Measurements from ENCODE around the gene SLC44A4.

SLC44A4 gene

DNA sequence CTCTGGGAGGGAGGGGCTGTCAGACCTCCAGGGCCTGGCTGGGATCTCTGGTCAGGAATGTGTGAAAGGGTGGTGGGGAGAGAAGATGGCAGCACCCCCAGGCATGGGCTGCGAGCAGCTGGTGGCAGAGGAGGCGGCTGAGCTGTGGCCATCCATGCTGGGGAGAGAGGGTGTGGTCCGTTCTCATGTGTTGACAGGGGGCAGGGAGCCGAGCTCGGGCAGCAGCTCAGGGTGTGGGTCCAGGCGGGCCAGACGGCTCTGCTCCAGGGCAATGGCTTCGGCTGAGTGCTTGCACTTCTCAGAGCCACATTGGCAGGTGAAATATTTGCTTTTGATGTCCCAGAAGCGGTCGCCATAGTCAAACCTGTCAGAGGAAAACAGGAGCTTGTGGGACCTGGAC, 1.1 kb upstream of the SLC44A4 start:
- Histone ChIP-seq H3K27ac (ENCODE audit: low read depth, low read length) (no peak overlapping the region), H3K27me3 (ENCODE audit: insufficient read depth, low read length) (no peaks in the 10 kb centered on the region), H3K4me1 (ENCODE audit: control insufficient read depth, insufficient read depth, low read length, unreplicated experiment) (peaks cover 5% of the 10 kb centered on the region), H3K79me2 (ENCODE audit: control insufficient read depth, insufficient read depth, low read length, unreplicated experiment) (no peaks in the 10 kb centered on the region), H2AFZ (ENCODE audit: low read length, unreplicated experiment) (no peak overlapping the region), H3K36me3 (ENCODE audit: insufficient read depth, low read length) (peaks cover 3% of the 10 kb centered on the region; the same call in 1 of the 2 replicates), H3K4me3 (ENCODE audit: low read depth, low read length) (no peak overlapping the region)

DNA sequence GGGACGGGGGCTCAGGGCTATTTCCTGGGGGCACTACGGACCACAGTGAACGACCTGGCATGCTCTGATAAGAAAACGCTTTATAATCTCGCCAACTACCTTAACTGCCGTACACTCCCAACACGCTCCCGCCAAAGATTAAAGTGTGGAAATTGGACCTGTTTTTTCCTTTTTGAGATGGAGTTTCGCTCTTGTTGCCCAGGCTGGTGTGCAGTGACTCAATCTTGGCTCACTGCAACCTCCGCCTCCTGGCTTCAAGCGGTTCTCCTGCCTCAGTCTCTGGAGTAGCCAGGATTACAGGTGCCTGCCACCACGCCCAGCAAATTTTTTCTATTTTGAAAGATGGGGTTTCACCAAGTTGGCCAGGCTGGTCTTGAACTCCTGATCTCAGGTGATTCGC, 346 bp upstream of the SLC44A4 start:
- Histone ChIP-seq H3K4me1 (ENCODE audit: control insufficient read depth, insufficient read depth, low read length, unreplicated experiment) (peaks cover 5% of the 10 kb centered on the region), H3K4me3 (ENCODE audit: low read depth, low read length) (no peak overlapping the region), H3K27ac (ENCODE audit: low read depth, low read length) (no peak overlapping the region), H3K27me3 (ENCODE audit: insufficient read depth, low read length) (no peaks in the 10 kb centered on the region), H2AFZ (ENCODE audit: low read length, unreplicated experiment) (no peak overlapping the region), H3K79me2 (ENCODE audit: control insufficient read depth, insufficient read depth, low read length, unreplicated experiment) (no peaks in the 10 kb centered on the region), H3K36me3 (ENCODE audit: insufficient read depth, low read length) (peaks cover 3% of the 10 kb centered on the region; the same call in 1 of the 2 replicates)

DNA sequence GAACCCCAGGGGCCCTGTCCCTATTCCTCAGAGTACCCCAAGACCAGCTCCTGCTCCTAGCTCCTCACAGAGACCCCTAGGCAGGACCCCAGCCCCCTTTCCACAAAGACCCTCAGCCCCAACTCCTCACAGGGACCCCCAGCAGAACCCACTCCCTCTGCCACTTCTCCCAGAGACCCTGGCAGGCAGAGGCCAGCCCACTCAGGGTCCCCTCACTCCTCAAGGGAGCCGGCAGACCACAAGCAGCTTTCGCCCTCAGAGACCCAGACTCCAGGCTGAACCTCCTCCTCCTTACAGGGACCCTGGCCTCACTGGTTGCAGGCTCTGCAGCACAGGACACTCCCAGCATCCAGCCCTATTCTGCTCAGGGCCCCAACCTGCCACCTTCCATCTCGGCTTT, 575 bp downstream of the SLC44A4 start:
- peaks cover 5% of the 10 kb centered on the region for H3K4me1 ChIP-seq (ENCODE audit: control insufficient read depth, insufficient read depth, low read length, unreplicated experiment)
- no peak overlapping the region for H3K4me3 ChIP-seq (ENCODE audit: low read depth, low read length)
- no peaks in the 10 kb centered on the region for H3K27me3 ChIP-seq (ENCODE audit: insufficient read depth, low read length)
- H3K36me3 ChIP-seq (ENCODE audit: insufficient read depth, low read length) = peaks cover 3% of the 10 kb centered on the region; the same call in 1 of the 2 replicates
- H3K27ac ChIP-seq (ENCODE audit: low read depth, low read length) = no peak overlapping the region
- H3K79me2 ChIP-seq (ENCODE audit: control insufficient read depth, insufficient read depth, low read length, unreplicated experiment) = no peaks in the 10 kb centered on the region
- no peak overlapping the region for H2AFZ ChIP-seq (ENCODE audit: low read length, unreplicated experiment)

DNA sequence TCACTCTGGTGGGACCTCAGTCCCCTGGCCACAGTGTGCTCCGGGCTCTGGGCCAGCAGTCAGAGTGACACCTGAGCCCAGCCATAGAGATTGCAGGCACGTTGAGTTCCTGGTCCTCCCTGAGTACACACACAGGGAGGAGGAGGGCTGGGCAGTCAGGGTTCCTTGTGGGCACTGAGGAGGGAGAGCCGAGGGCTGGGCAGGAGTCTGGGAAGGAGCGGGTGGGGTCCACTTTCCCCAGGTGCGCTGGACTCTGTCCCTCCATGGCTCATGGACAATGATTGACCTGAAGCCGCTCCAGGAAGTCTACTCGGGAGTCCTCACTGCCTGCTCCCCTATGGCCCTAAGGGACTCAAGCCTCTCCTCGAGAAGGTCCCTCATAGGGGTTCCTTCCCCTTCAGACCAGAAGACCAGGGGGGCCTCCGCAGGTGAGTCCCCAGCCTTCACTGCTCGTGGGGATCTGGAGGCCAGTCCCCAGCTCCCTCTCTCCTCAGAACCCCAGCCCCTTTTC, 1.1 kb downstream of the SLC44A4 start:
- H3K27me3 ChIP-seq (ENCODE audit: insufficient read depth, low read length) = no peaks in the 10 kb centered on the region
- H2AFZ ChIP-seq (ENCODE audit: low read length, unreplicated experiment) = no peak overlapping the region
- no peak overlapping the region for H3K27ac ChIP-seq (ENCODE audit: low read depth, low read length)
- H3K79me2 ChIP-seq (ENCODE audit: control insufficient read depth, insufficient read depth, low read length, unreplicated experiment) = no peaks in the 10 kb centered on the region
- peaks cover 5% of the 10 kb centered on the region for H3K4me1 ChIP-seq (ENCODE audit: control insufficient read depth, insufficient read depth, low read length, unreplicated experiment)
- H3K4me3 ChIP-seq (ENCODE audit: low read depth, low read length) = no peak overlapping the region
- H3K36me3 ChIP-seq (ENCODE audit: insufficient read depth, low read length) = peaks cover 3% of the 10 kb centered on the region; the same call in 1 of the 2 replicates

DNA sequence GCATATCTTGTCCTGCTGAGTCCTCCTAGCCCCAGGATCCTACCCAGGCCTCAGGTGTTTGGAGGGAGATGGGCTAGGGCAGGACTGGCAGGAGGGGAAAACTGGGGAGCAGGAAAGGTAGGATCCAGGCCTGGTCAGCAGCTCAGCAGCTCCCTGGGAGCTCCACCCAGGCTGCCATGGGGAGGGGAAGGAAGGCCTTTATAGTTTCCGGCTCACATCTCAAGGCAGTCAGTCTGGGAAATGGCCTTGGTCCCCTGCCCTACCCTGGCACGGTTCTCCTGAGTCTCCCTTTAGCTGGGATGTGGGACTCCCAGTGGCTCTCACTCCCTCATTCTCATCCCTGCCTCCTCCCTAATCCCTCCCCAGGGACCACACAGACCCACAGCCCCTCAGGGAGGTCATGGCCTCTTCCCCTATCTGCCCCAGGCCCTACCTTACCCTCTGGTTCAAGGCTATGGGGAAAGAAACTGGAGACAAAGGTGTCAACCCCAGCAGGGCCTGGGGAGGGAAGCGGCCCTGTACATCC, 1.6 kb downstream of the SLC44A4 start:
- Histone ChIP-seq H2AFZ (ENCODE audit: low read length, unreplicated experiment) (no peak overlapping the region), H3K27ac (ENCODE audit: low read depth, low read length) (no peak overlapping the region), H3K79me2 (ENCODE audit: control insufficient read depth, insufficient read depth, low read length, unreplicated experiment) (no peaks in the 10 kb centered on the region), H3K36me3 (ENCODE audit: insufficient read depth, low read length) (peaks cover 3% of the 10 kb centered on the region; the same call in 1 of the 2 replicates), H3K4me3 (ENCODE audit: low read depth, low read length) (no peak overlapping the region), H3K4me1 (ENCODE audit: control insufficient read depth, insufficient read depth, low read length, unreplicated experiment) (peaks cover under 1% of the 10 kb centered on the region), H3K27me3 (ENCODE audit: insufficient read depth, low read length) (no peaks in the 10 kb centered on the region)

DNA sequence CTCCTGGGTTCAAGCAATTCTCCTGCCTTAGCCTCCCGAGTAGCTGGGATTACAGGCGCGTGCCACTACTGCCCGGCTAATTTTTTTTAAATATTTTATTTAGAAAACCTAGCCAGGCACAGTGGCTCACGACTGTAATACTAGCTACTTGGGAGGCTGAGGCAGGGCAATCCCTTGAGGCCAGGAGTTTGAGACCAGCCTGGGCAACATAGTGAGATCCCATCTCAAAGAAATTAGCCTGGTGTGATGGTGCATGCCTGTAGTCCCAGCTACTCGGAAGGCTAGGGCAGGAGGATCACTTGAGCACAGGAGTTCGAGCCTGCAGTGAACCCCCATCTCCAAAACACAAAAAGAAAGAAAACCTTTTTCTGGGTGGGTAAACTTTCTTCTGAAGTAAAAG, 2.4 kb downstream of the SLC44A4 start:
- no peak overlapping the region for H3K4me3 ChIP-seq (ENCODE audit: low read depth, low read length)
- no peaks in the 10 kb centered on the region for H3K27me3 ChIP-seq (ENCODE audit: insufficient read depth, low read length)
- H3K36me3 ChIP-seq (ENCODE audit: insufficient read depth, low read length) = peaks cover under 1% of the 10 kb centered on the region; the same call in 1 of the 2 replicates
- H3K27ac ChIP-seq (ENCODE audit: low read depth, low read length) = no peak overlapping the region
- H2AFZ ChIP-seq (ENCODE audit: low read length, unreplicated experiment) = no peak overlapping the region
- no peaks in the 10 kb centered on the region for H3K4me1 ChIP-seq (ENCODE audit: control insufficient read depth, insufficient read depth, low read length, unreplicated experiment)
- no peaks in the 10 kb centered on the region for H3K79me2 ChIP-seq (ENCODE audit: control insufficient read depth, insufficient read depth, low read length, unreplicated experiment)

DNA sequence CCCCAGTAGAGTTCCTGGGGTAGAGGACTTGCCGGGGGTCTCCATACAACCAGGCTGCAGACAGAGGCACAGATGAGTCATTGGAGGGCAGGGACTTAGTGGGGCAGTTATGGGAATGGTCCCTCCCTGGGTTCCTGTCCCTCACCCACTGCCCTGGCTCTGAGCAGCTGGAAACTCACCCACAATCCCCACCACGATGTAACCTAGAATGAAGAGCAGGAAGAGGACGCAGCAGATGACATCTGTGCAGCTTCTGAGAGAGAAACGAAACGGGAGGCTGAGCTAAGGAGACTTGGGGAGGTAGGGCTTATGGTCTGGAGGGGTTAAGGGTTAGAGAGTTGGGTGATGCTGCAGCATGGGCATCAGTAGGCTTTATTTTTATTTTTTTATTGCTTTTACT, 2.9 kb downstream of the SLC44A4 start:
- no peak overlapping the region for H3K4me3 ChIP-seq (ENCODE audit: low read depth, low read length)
- H2AFZ ChIP-seq (ENCODE audit: low read length, unreplicated experiment) = no peak overlapping the region
- no peaks in the 10 kb centered on the region for H3K4me1 ChIP-seq (ENCODE audit: control insufficient read depth, insufficient read depth, low read length, unreplicated experiment)
- H3K79me2 ChIP-seq (ENCODE audit: control insufficient read depth, insufficient read depth, low read length, unreplicated experiment) = no peaks in the 10 kb centered on the region
- H3K27ac ChIP-seq (ENCODE audit: low read depth, low read length) = no peak overlapping the region
- no peaks in the 10 kb centered on the region for H3K27me3 ChIP-seq (ENCODE audit: insufficient read depth, low read length)
- H3K36me3 ChIP-seq (ENCODE audit: insufficient read depth, low read length) = no peaks in the 10 kb centered on the region

DNA sequence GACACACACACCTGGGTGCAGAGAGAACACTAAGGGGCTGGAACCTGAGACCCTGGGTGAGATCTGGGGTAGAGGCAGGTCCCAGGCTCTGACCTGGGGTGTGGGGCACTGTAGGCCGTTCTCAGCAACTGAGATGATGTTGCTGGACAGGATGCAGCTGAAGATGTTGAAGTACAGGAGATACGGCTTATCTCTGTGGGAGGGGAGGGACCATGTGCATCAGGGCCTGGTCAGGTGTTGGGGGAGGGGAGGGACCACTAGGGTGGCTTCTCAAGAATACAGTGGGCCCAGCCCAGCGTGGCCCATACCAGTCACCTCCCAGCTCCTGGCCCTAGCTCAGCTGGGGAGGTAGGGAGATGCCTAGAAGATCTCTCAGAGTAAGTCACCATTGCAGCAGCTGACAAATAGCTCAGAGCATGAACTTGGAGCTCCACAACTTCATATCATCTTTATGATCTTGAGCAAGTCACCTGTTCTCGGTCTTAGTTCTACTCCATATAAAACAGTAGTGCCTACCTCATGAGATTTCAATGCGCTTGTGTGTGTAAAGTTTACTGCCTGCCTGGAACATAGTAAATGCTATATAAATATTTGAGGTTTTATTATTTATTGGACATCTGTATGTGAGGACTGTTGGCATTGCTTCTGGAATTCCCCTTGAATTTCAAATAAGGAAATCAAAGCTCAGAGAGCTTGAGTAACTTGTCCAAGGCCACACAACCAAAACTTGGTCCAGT, 3.8 kb downstream of the SLC44A4 start:
- Histone ChIP-seq H3K79me2 (ENCODE audit: control insufficient read depth, insufficient read depth, low read length, unreplicated experiment) (no peaks in the 10 kb centered on the region), H3K36me3 (ENCODE audit: insufficient read depth, low read length) (no peaks in the 10 kb centered on the region), H3K4me3 (ENCODE audit: low read depth, low read length) (no peak overlapping the region), H2AFZ (ENCODE audit: low read length, unreplicated experiment) (no peak overlapping the region), H3K27me3 (ENCODE audit: insufficient read depth, low read length) (no peaks in the 10 kb centered on the region), H3K4me1 (ENCODE audit: control insufficient read depth, insufficient read depth, low read length, unreplicated experiment) (no peaks in the 10 kb centered on the region), H3K27ac (ENCODE audit: low read depth, low read length) (no peak overlapping the region)

DNA sequence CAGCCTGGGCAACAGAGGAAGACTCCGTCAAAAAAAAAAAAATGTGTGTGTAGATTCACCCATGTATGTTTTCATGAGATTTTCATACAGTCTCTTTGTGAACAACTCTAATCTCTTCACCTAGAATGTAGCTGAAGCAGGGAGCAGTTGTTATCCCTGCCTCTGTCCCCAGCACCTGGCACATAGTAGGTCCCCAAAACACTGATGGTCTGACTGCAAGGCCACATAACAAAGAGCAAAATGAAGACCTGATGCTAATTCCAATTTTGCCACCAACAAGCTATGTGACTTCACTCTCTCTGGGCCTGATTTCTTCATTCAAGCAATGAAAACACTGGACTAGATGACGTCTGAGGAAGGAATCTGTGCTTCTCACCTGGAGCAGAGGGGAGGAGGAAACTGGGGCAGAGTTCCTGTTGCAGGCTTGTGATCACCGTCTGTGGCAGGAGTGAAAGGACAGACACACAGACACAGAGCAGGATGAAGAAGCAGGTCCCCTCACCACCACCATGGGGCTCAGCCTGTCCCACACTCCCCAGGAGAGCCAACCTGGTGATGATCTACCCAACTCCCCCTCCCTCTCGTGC, 4.6 kb downstream of the SLC44A4 start:
- Histone ChIP-seq H3K4me3 (ENCODE audit: low read depth, low read length) (no peak overlapping the region), H3K36me3 (ENCODE audit: insufficient read depth, low read length) (no peaks in the 10 kb centered on the region), H3K27ac (ENCODE audit: low read depth, low read length) (no peak overlapping the region), H3K4me1 (ENCODE audit: control insufficient read depth, insufficient read depth, low read length, unreplicated experiment) (no peaks in the 10 kb centered on the region), H2AFZ (ENCODE audit: low read length, unreplicated experiment) (no peak overlapping the region), H3K27me3 (ENCODE audit: insufficient read depth, low read length) (no peaks in the 10 kb centered on the region), H3K79me2 (ENCODE audit: control insufficient read depth, insufficient read depth, low read length, unreplicated experiment) (no peaks in the 10 kb centered on the region)

DNA sequence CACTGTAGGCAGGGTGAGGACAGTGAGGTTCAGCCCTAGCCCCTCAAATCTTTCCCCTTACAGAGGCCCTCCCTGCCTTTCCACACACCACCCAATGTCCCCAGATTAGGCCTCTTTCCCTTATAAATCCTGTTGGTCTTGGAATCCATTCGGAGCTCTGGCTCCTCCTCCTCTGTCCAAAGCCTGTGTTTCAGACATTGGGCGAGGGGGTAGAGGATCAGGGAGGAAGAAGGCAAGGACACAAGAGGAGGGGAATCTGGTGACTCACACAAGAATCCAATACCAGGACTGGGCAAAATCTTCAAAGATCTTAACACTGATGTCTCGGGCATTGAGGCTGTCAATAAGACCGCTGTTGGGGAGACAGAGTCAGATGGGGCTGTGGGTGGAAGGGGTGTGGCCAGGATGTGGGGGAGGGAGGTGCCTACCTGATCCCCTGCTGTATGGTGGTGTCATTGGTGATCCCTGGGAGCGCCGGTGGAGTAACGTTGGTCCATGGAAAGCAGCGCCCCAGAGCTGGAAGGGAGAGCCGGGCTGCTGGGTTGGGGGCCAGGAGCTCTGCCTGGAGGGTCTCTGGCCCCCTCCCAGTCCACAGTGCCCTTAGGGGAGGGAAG, 7.6 kb downstream of the SLC44A4 start:
- Histone ChIP-seq H3K4me1 (ENCODE audit: control insufficient read depth, insufficient read depth, low read length, unreplicated experiment) (no peaks in the 10 kb centered on the region), H3K27ac (ENCODE audit: low read depth, low read length) (no peak overlapping the region), H3K4me3 (ENCODE audit: low read depth, low read length) (no peak overlapping the region), H3K79me2 (ENCODE audit: control insufficient read depth, insufficient read depth, low read length, unreplicated experiment) (no peaks in the 10 kb centered on the region), H3K27me3 (ENCODE audit: insufficient read depth, low read length) (no peaks in the 10 kb centered on the region), H3K36me3 (ENCODE audit: insufficient read depth, low read length) (no peaks in the 10 kb centered on the region), H2AFZ (ENCODE audit: low read length, unreplicated experiment) (no peak overlapping the region)

Data from ACC112 (cell line).